ENCODE results near the gene PPP2R5C.

GRCh38 chr14:101970830-101971400, 209.4 kb downstream of the PPP2R5C start:
- TF ChIP-seq EZH2 (IDR thresholded peaks at IDR 0.05) (no peak), POLR2AphosphoS5 (IDR thresholded peaks at IDR 0.05; ENCODE audit: borderline replicate concordance, low read depth, low read length) (no peak), FOXP2 (optimal IDR thresholded peaks at IDR 0.05; ENCODE audit: control extremely low read depth, extremely low read length, insufficient read depth) (no peak)

Data from SK-N-MC (cell line).